IPS-11a (cell line): ENCODE results near the gene ANXA6.

Source experiments
- H3K4me3 ChIP-seq: one replicate; pipeline ENCODE4 v1.5.1; 2013; ENCODE audit warnings: low read depth, low read length, control low read depth

ANXA6 gene

GRCh38 chr5:151106043-151106442 lies 51.5 kb downstream of the ANXA6 start:
- no peak overlapping the region for H3K4me3 ChIP-seq

DNA sequence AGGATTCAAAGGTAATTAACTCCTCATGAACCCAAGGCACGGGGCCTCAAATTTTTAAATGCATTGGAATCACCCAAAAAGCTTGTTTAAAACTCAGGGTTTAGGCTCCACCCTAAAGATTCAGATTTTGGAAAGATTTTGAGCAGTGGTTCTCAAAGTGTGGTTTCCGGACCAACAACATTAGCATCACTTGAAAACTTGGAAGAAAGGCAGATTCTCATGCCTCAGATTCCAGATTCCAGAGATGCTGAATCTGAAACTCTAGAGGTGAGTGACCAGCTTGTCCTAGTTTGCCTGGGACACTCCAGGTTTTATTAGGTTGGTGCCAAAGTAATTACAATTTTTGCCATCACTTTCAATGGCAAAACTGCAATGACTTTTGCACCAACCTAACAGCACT lies 52.0 kb downstream of the ANXA6 start:
- no peak overlapping the region for H3K4me3 ChIP-seq

- H3K4me3 ChIP-seq: no peak overlapping the region
Observed at GRCh38 chr5:151104795-151105194, 52.8 kb downstream of the ANXA6 start.

DNA sequence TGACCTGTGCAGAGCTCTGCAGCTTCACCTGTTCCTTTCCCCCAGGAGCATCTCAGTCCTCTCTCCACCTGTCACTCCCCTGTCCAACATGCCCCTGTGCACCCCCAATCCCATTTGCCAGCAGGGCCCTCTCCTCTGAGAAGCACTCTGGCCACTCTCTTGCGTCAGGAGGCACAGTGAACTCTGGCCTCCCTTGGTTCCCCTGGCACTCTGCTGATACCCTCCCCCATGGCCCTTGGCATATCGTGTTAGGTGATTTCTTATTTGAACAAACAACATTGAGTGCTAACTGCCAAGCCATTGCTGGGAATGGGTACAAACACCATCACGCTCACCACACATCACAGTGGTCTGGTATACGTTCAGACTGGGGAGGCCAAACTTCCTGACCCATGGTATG lies 55.8 kb downstream of the ANXA6 start:
- H3K4me3 ChIP-seq: no peak overlapping the region

GRCh38 chr5:151101151-151101550 lies 56.4 kb downstream of the ANXA6 start:
- no peak overlapping the region for H3K4me3 ChIP-seq

DNA sequence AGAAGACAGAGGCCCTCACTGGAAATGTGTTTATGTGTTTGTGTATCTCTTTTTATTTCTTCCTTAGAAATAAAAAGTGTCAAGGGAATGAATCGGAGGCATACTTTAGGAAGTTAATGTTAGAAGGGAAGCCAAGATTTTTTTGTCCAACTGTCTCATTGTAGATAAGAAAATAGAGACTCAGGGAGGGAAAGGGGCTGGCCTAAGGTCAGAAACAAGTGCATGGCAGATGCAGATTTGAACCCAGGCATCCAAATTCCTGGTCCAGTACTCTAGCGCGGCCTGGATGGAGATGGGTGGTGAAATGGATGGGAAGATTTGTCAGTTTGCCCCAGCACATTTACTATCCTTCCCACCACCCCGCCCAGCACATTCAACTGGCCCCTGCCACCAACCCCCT lies 56.9 kb downstream of the ANXA6 start:
- no peak overlapping the region for H3K4me3 ChIP-seq

GRCh38 chr5:151098768-151099121 lies 58.8 kb downstream of the ANXA6 start:
- no peak overlapping the region for H3K4me3 ChIP-seq

- H3K4me3 ChIP-seq: no peak overlapping the region
Observed at GRCh38 chr5:151097820-151098767, 59.5 kb downstream of the ANXA6 start.

DNA sequence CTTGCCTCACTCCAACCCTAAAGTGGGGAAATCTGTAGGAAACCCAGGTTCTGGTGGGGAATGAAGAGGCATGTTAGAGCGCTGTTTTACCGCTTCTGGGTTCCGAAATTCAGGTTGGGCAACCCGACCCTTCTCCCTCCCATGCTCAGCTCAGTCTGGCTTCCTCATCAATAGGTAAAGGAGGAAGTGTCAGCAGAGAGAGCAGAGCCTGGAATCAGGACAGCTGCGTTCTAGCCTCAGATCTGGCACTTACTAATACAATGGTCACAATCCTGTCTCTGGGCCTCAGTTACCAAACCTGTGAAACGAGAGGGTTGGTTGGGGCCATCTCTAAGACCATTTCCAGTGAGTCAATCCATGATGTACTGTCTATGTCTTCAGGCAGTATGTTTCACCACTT lies 60.5 kb downstream of the ANXA6 start:
- H3K4me3 ChIP-seq: no peak overlapping the region

GRCh38 chr5:151096001-151096373 lies 61.6 kb downstream of the ANXA6 start:
- H3K4me3 ChIP-seq: no peak overlapping the region

DNA sequence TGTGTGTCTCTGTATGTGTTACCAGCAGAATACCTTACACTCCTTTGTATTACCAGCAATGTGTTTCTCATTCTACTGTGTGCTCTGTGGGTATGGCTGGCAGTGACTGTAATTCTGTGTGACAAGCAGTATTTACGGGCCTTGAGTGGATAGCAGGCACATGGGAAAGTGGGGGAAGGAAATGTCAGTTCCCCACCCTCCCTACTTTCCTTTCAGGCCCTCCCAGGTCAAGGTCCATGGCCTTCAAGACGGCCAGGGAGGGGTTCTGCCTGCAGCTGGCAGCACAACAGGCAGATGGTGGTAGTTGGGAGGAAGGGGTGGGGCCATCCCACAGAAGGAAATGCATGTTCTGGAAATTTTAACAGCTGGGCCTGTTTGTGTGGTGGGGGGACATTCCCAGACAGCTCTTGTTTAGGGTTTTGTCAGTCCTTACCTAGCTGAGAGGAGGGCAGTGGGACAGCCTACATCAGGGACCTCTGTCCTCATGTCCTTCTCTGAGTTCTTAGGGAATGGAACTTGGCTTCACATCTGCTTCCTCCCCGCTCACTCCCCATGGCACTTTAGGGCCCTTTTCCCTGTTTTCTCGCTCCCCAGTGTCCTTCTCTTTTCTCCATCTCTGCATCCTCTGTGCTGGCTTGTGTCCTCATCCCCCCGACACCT lies 62.1 kb downstream of the ANXA6 start:
- no peak overlapping the region for H3K4me3 ChIP-seq

DNA sequence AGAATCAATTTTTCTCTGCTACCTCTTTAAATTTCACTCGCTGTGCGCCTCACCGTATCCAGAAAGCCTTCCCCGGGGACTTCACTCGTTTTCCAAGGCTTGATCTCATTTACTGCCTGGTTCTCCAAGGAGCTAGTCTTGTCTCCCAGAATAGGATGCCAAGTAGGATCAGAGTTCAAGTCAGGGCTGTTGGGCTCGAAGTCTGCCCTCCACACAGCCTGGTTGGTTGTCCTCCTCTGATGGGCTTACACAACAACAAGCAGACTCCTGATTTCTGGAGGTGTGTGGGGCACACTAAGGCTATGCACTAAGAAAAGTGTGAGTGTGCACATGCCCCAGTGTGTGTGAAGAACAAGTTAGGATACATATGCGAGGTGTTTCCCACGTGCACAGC lies 62.7 kb downstream of the ANXA6 start:
- no peak overlapping the region for H3K4me3 ChIP-seq

DNA sequence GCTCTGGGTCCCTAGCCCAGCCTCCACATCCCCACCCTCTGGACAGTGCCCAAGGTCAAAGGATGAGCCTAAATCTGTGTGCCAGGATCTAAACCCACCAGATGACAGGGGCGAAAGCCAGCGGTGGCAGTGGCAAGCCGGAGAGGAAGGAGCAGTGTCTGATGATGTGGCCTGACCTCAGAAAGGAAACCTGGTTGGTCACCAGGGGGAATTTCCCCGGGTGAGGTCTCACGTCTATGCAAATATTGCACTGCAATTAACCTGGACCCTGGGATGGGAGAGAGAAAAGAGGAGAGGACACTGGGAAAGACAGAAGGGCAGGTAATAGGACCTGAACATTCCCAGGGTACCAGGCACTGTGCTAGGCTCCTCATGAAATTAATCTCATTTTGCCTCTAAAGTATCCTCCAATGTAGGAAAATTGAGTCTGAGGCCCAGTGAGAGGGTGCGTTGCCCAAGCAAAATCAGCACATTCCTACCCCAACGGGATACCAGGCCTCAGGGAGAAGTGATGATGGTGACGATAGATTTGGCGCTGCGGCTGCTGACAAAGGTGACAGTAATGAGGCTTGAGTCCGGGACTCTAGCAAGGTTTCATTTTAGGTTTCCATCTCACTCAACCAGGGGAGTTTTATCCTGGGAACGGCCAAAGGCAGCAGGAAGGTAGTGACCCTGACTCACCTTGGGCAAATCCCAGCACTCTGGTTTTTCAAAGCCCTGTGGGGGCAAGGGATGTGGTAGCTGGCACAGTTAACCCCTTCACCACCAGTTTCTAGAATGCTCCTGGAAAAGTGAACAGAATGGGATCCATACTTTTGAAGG lies 63.3 kb downstream of the ANXA6 start:
- H3K4me3 ChIP-seq: no peak overlapping the region

DNA sequence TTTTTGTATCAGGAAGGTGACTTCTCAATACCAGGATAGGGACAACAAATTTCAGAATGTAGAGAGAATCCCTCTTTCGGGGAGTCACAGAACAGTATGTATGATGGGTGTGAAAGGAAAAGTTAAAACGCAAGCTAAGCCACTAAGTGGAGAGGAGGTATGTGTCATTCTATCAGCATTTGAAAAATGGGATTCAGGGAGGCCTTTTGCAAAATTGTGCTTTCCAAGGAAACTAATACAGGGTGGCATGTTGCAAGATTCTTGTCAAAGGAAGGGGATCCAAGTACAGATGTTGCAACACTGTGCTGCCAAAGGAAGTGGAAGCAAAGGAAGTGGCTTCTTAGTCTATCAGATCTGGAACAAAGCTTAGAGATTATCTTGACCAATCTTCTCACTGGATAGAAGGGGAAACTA lies 64.1 kb downstream of the ANXA6 start:
- no peak overlapping the region for H3K4me3 ChIP-seq

DNA sequence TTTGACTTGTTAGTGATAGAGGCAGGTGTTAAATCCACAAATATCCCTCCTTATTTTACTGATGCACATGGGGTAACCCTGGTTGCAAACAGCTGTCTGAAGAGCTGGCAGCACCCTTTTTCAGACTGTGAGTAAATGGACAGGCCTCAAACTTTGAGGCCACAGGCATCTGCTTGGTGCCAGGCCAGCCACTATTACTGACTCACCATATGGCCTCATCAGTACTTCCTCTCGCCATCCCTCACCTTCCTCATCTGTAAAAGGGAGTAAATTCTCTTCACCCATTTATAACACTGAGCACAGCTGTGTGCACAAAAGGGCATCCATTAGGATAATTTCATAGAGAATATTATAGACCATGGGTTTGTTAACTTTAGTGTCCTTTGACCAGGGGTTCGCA lies 64.8 kb downstream of the ANXA6 start:
- H3K4me3 ChIP-seq: no peak overlapping the region

DNA sequence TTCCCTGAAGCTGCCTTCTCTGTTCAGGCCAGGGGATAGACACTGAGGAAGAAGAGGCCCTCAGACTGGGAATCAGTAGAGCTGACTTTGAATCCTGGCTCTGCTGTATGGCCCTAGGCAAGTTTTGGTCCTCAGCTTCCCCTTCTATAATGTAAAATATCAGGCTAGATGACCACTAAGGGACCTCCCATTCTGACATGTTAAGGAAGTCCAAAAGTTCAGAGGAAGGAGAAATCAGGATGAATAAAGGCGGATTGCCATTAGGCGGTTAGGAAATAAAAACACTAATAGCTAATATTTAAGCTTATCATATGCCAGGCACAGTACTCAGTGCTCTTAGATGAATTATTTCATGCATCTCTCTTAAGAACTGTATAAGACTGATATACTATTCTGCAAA lies 67.9 kb downstream of the ANXA6 start:
- no peak overlapping the region for H3K4me3 ChIP-seq

- no peak overlapping the region for H3K4me3 ChIP-seq
Observed at GRCh38 chr5:151088986-151089385, 68.6 kb downstream of the ANXA6 start.

DNA sequence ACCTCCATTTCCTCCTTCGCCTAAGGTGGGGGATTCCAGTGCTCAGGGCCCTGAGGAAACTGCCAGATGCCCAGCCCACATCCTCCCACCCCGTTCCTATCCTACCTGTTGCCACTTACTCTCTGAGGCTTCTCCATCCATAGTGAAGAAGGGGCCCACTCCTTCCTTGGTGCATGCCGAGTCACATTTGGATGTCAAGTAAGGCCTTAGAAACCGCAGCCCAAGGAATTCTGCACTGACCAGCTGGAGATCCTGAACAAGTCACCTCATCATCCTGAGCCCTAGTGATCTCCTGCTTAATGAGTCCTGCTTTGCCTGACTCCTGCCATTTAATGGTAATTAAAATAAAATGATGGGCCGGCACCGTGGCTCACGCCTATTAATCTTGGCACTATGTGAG lies 70.1 kb downstream of the ANXA6 start:
- no peak overlapping the region for H3K4me3 ChIP-seq

DNA sequence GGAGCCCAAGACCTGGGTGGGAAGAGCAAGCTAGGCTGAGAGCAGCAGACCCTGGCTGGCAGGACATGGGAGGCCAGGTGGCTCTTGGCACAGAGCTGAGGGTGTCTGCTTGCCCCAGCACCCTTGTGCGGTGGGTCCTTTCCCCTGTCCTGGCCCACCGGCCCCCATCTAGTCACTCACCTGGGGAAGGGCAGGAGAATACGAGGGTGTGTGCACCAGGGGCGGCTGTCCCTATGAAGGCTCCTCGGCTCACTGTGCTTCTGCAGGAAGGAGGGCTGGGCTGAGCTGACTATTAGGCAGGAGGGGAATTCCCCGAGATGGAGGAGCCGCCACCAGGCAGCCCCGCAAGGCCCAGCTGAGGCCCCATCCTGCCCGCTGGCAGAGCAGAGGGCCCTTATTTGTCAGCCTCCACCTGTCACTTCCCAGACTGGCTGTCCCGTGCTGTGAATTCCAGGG lies 70.6 kb downstream of the ANXA6 start:
- H3K4me3 ChIP-seq: no peak overlapping the region

DNA sequence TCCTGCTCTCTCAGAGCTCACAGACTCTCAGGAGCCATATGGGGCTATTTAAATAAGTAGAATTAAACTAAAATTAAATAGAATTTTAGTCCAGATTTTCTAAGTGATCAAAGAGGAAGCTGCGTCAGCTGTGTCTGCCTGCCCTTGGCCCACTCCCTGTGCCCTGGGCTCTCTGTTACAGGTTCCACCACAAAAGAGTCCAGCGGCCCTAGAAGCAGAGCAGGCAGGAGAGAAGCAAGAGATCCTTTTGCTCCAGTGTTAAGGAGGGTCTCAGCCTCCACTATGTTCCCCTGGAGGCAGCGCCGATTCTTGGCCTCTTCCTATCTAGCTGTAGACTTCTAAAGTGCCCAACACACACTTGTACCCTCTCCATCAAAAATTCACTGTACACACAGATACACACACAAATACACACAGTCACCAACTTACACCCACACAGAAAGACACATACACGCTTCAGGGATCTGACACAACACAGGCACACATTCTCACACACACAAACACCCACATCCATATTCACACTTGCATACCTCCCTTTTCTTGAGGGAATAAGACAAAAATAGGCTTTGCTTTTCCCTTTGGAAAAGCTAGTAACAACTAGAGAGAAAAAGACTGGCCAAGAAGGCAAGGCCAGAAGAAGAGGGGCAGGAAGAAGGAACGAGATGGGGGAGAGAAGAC lies 71.2 kb downstream of the ANXA6 start:
- H3K4me3 ChIP-seq: no peak overlapping the region

GRCh38 chr5:151085517-151086041 lies 72.0 kb downstream of the ANXA6 start:
- no peak overlapping the region for H3K4me3 ChIP-seq
